ENCODE data around the gene PRR22. TPM values are rescaled to one million over a fixed set of nuclear protein-coding genes. Genes with fewer than 3 reads are reported as not detected.

Gene PRR22
- total RNA-seq, 4 donors from 2014 or later = 0.19 to 1.2 (median 1.0) TPM

- H3K27ac ChIP-seq (replicated peaks in 1 of 4) = peak overlapping the region; percentile 89 to 95 (median 91)
- no peaks in the 10 kb centered on the region for H3K36me3 ChIP-seq
- peaks cover 27 to 58% (median 46%) of the 10 kb centered on the region in 4 donors for H3K4me1 ChIP-seq
- 19% methylated on average over 23 of the region's 24 CpGs for WGBS
- intact Hi-C loops (cut with DNase I) = loop anchor here (5.0 kb wide), 1 partner anchor 66 kb away; no protein-coding TSS in a partner anchor
- H3K27me3 ChIP-seq = peaks cover 0 to 39% (median 1%) of the 10 kb centered on the region in 4 donors
- no peak for DNase-seq (ENCODE audit: extremely low spot score)
- H3K4me3 ChIP-seq = no peak overlapping the region
- TF ChIP-seq POLR2A (IDR thresholded peaks at IDR 0.05; ENCODE audit: low read depth) (no peak), CTCF (IDR thresholded peaks at IDR 0.05) (peak; percentile 17 to 40 (median 38)), POLR2AphosphoS5 (IDR thresholded peaks at IDR 0.05) (peak; percentile 25 to 44), EP300 (IDR thresholded peaks at IDR 0.05) (no peak)
- H3K9me3 ChIP-seq = no peaks in the 10 kb centered on the region
Observed at GRCh38 chr19:5826531-5827341, 42.2 kb upstream of the PRR22 start.

GRCh38 chr19:5825178-5825577, 40.6 kb upstream of the PRR22 start:
- Histone ChIP-seq H3K27me3 (peaks cover 0 to 33% (median 1%) of the 10 kb centered on the region in 4 donors), H3K9me3 (no peaks in the 10 kb centered on the region), H3K36me3 (no peaks in the 10 kb centered on the region), H3K4me3 (no peak overlapping the region), H3K4me1 (peaks cover 27 to 60% (median 50%) of the 10 kb centered on the region in 4 donors), H3K27ac (replicated peaks in 1 of 4) (no peak overlapping the region)
- intact Hi-C loops (cut with DNase I) = loop anchor here (5.0 kb wide), 1 partner anchor 67 kb away; no protein-coding TSS in a partner anchor
- no peak for DNase-seq (ENCODE audit: extremely low spot score)
- 88% methylated on average over 20 of the region's 21 CpGs for WGBS
- TF ChIP-seq CTCF (IDR thresholded peaks at IDR 0.05) (no peak), EP300 (IDR thresholded peaks at IDR 0.05) (no peak), POLR2AphosphoS5 (IDR thresholded peaks at IDR 0.05) (no peak)

- intact Hi-C loops (cut with DNase I) = loop anchor here (5.0 kb wide), 1 partner anchor 68 kb away; no protein-coding TSS in a partner anchor
- H3K36me3 ChIP-seq = no peaks in the 10 kb centered on the region
- H3K4me1 ChIP-seq = peaks cover 27 to 55% (median 47%) of the 10 kb centered on the region in 4 donors
- DNase-seq (ENCODE audit: extremely low spot score) = no peak
- TF ChIP-seq POLR2AphosphoS5 (IDR thresholded peaks at IDR 0.05) (no peak), CTCF (IDR thresholded peaks at IDR 0.05) (no peak), EP300 (IDR thresholded peaks at IDR 0.05) (no peak), POLR2A (IDR thresholded peaks at IDR 0.05; ENCODE audit: low read depth) (no peak)
- no peaks in the 10 kb centered on the region for H3K9me3 ChIP-seq
- WGBS = 84% methylated on average over 10 of the region's 10 CpGs
- no peak overlapping the region for H3K4me3 ChIP-seq
- no peak overlapping the region for H3K27ac ChIP-seq (replicated peaks in 1 of 4)
- peaks cover 0 to 30% (median 1%) of the 10 kb centered on the region in 4 donors for H3K27me3 ChIP-seq
Observed at GRCh38 chr19:5824751-5825150, 40.2 kb upstream of the PRR22 start.

GRCh38 chr19:5823579-5824281, 39.2 kb upstream of the PRR22 start:
- TF ChIP-seq CTCF (IDR thresholded peaks at IDR 0.05) (peak in 1 of 3 experiments; percentile 8), POLR2AphosphoS5 (IDR thresholded peaks at IDR 0.05) (no peak)
- peaks cover 22 to 45% (median 37%) of the 10 kb centered on the region in 4 donors for H3K4me1 ChIP-seq
- H3K9me3 ChIP-seq = no peaks in the 10 kb centered on the region
- no peak overlapping the region for H3K27ac ChIP-seq (replicated peaks in 1 of 4)
- no peak for DNase-seq (ENCODE audit: extremely low spot score)
- no peak overlapping the region for H3K4me3 ChIP-seq
- intact Hi-C loops (cut with DNase I) = no loop called here
- peaks cover 0 to 20% (median 0%) of the 10 kb centered on the region in 4 donors for H3K27me3 ChIP-seq
- H3K36me3 ChIP-seq = no peaks in the 10 kb centered on the region
- 82% methylated on average over 12 of the region's 30 CpGs for WGBS

Data from esophagus muscularis mucosa (tissue), 4 donors.